CD14-positive monocyte (primary cell): Measurements from ENCODE around the gene TMEM190. TPM values are rescaled to one million over a fixed set of nuclear protein-coding genes. Genes with fewer than 3 reads are reported as not detected.
"Not testable (repeated sequence)": the region's sequence is repeated elsewhere in the genome, so short reads cannot be mapped to it uniquely, and the experiment has no call there.

Experiments used
- DNase-seq, 3 donors: peaks; one replicate each; pipeline ENCODE4 v3.0.0-alpha.2; 2011 to 2022
- H2AFZ ChIP-seq: 2 replicates; pipeline ENCODE4 v1.6.0; 2012; ENCODE audit warnings: mild to moderate bottlenecking, low read depth, low read length, inconsistent platforms; ENCODE audit not compliant: insufficient read depth, poor library complexity, severe bottlenecking
- H3K27ac ChIP-seq, 2 donors: 1 replicate in 1 of 2; 2 replicates in 1 of 2; pipeline ENCODE4 v1.5.1; 2012 to 2013; ENCODE audit warnings: low read length in 2 of 2, control low read depth in 1 of 2, inconsistent platforms in 1 of 2, low read depth in 1 of 2, mild to moderate bottlenecking in 1 of 2
- H3K27me3 ChIP-seq, 2 donors: one replicate each; pipeline versions ENCODE4 v1.6.0 to v1.6.1; 2011 to 2013; ENCODE audit warnings: low read length in 2 of 2; ENCODE audit not compliant: control insufficient read depth in 2 of 2, insufficient read depth in 2 of 2
- H3K36me3 ChIP-seq, 2 donors: replicated peaks in 1 of 2; 1 replicate in 1 of 2; 2 replicates in 1 of 2; pipeline versions ENCODE4 v1.5.1 to v1.6.1; 2012 to 2013; ENCODE audit warnings: low read length in 2 of 2, control low read depth in 1 of 2, inconsistent platforms in 1 of 2, mild to moderate bottlenecking in 1 of 2; ENCODE audit not compliant: insufficient read depth in 2 of 2, control insufficient read depth in 1 of 2
- H3K4me1 ChIP-seq, 2 donors: 1 replicate in 1 of 2; 2 replicates in 1 of 2; pipeline versions ENCODE4 v1.5.1 to v1.6.1; 2012 to 2013; ENCODE audit warnings: low read length in 2 of 2, control low read depth in 1 of 2, inconsistent platforms in 1 of 2, mild to moderate bottlenecking in 1 of 2, moderate library complexity in 1 of 2; ENCODE audit not compliant: insufficient read depth in 2 of 2, control insufficient read depth in 1 of 2
- H3K4me2 ChIP-seq: replicated peaks from 2 replicates; pipeline ENCODE3; 2012; ENCODE audit warnings: low read length, moderate library complexity, mild to moderate bottlenecking; ENCODE audit not compliant: poor library complexity, severe bottlenecking; ENCODE audit errors: extremely low read depth
- H3K4me3 ChIP-seq, 3 experiments: fragments of 200-600 bp in 1 of 3; sonication (generic) in 1 of 3; replicated peaks in 1 of 3; 1 replicate in 2 of 3; 2 replicates in 1 of 3; pipeline ENCODE4 v1.5.1; 2011 to 2013; ENCODE audit warnings: low read length in 3 of 3, mild to moderate bottlenecking in 3 of 3, control low read depth in 2 of 3, low read depth in 2 of 3, inconsistent platforms in 1 of 3, moderate library complexity in 1 of 3
- H3K79me2 ChIP-seq: 2 replicates; pipeline ENCODE4 v1.6.0; 2012; ENCODE audit warnings: mild to moderate bottlenecking, control low read depth, inconsistent platforms, low read length, moderate library complexity; ENCODE audit not compliant: insufficient read depth
- H3K9ac ChIP-seq: 2 replicates; pipeline ENCODE4 v1.6.0; 2017; ENCODE audit warnings: low read length, mild to moderate bottlenecking; ENCODE audit not compliant: insufficient read depth, poor library complexity, severe bottlenecking
- H3K9me3 ChIP-seq, 2 donors: replicated peaks in 1 of 2; 1 replicate in 1 of 2; 2 replicates in 1 of 2; pipeline versions ENCODE4 v1.5.1 to v1.6.1; 2012 to 2013; ENCODE audit warnings: low read length in 2 of 2, control low read depth in 1 of 2; ENCODE audit not compliant: control insufficient read depth in 1 of 2, insufficient read depth in 1 of 2
- H4K20me1 ChIP-seq: 2 replicates; pipeline ENCODE4 v1.6.0; 2012; ENCODE audit warnings: mild to moderate bottlenecking, low read length, control low read depth, moderate library complexity; ENCODE audit not compliant: insufficient read depth
- H3K27ac Mint-ChIP-seq, 7 donors: one replicate each; pipeline ENCODE4 v1.8.0; 2020; ENCODE audit warnings: mild to moderate bottlenecking in 7 of 7, mixed read lengths in 7 of 7, moderate library complexity in 6 of 7, inconsistent platforms in 2 of 7
- H3K27me3 Mint-ChIP-seq, 3 donors: one replicate each; pipeline ENCODE4 v1.8.0; 2021 to 2022; ENCODE audit warnings: low read depth in 3 of 3, mild to moderate bottlenecking in 3 of 3, mixed read lengths in 3 of 3, moderate library complexity in 3 of 3, inconsistent platforms in 1 of 3
- H3K36me3 Mint-ChIP-seq, 2 donors: one replicate each; pipeline ENCODE4 v1.8.0; 2020; ENCODE audit warnings: mixed read lengths in 2 of 2, inconsistent platforms in 1 of 2, mild to moderate bottlenecking in 1 of 2
- H3K4me1 Mint-ChIP-seq: one replicate; pipeline ENCODE4 v1.8.0; 2020; ENCODE audit warnings: mild to moderate bottlenecking, mixed read lengths
- H3K4me3 Mint-ChIP-seq, 2 donors: one replicate each; pipeline ENCODE4 v1.8.0; 2020; ENCODE audit warnings: mild to moderate bottlenecking in 2 of 2, mixed read lengths in 2 of 2, moderate library complexity in 1 of 2
- H3K9me3 Mint-ChIP-seq, 7 donors: one replicate each; pipeline ENCODE4 v1.8.0; 2020 to 2022; ENCODE audit warnings: mixed read lengths in 7 of 7, mild to moderate bottlenecking in 6 of 7, moderate library complexity in 6 of 7, inconsistent platforms in 2 of 7
- WGBS: methylation state at CpG from one replicate; pipeline ENCODE4 v1.1.5; 2013; ENCODE audit warnings: missing lambda C conversion rate; ENCODE audit not compliant: insufficient coverage; 5-methylcytosine and 5-hydroxymethylcytosine counted together
- intact Hi-C, 2 donors: fragments of 100-400 bp; cut with micrococcal nuclease; formaldehyde crosslinking; loops; one replicate each; pipeline versions ENCODE4 v1.15.0 to v1.15.1; 2023
- polyA plus RNA-seq, 3 donors: library from polyadenylated mRNA; depleted of rRNA in 1 of 3; unstranded in 2 of 3; stranded (reverse) in 1 of 3; fragments of 300-500 nt in 2 of 3; fragments of >200 nt in 1 of 3; fragmentation: Illumina TruSeq in 2 of 3; gene quantifications; 1 replicate in 2 of 3; 2 replicates in 1 of 3; pipeline ENCODE4 v1.2.3, GENCODE V29; 2012 to 2021
- TF ChIP-seq, protein P1 (sequence below): fragments of 200-600 bp; IDR thresholded peaks from one replicate; pipeline ENCODE4 v1.8.0; 2022; ENCODE audit warnings: antibody characterized with exemption, mild to moderate bottlenecking

TMEM190 gene
- polyA plus RNA-seq, 3 donors: not detected

DNA sequence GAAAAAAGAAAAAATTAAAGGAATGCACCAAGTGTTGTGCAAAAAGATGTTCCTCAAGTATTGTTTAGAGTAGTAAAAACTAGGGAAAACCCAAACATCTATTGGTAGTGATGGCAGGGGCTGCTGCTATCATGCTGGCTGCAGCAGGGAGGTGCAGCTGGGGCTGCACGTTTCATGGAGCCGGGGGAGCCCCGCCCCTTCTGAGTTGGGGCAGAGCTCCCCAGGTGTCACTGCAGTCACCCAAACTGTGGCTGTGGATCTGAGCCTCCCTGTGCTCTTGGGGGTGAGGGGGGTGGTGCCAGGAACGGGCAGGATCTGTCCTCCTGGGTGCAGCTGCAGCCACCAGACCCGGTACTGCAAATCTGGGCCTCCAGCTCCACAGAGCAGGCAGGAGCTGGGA is 42.5 kb downstream of the TMEM190 start:
- no peak for DNase-seq
- no peak overlapping the region for H3K9ac ChIP-seq
- no peak overlapping the region for H2AFZ ChIP-seq
- no peaks in the 10 kb centered on the region for H3K9me3 ChIP-seq
- H3K4me3 ChIP-seq: no peak overlapping the region
- no peaks in the 10 kb centered on the region for H3K36me3 Mint-ChIP-seq
- H3K4me1 ChIP-seq: peaks cover 8 to 11% of the 10 kb centered on the region in 2 donors
- H3K9me3 Mint-ChIP-seq: peaks cover 0 to 2% (median 0%) of the 10 kb centered on the region in 7 donors
- H3K4me2 ChIP-seq: no peak overlapping the region
- H3K4me3 Mint-ChIP-seq: no peak overlapping the region
- WGBS: 83% methylated on average over 5 of the region's 5 CpGs
- peaks cover 11% of the 10 kb centered on the region for H3K4me1 Mint-ChIP-seq
- TF ChIP-seq, protein P1, sequence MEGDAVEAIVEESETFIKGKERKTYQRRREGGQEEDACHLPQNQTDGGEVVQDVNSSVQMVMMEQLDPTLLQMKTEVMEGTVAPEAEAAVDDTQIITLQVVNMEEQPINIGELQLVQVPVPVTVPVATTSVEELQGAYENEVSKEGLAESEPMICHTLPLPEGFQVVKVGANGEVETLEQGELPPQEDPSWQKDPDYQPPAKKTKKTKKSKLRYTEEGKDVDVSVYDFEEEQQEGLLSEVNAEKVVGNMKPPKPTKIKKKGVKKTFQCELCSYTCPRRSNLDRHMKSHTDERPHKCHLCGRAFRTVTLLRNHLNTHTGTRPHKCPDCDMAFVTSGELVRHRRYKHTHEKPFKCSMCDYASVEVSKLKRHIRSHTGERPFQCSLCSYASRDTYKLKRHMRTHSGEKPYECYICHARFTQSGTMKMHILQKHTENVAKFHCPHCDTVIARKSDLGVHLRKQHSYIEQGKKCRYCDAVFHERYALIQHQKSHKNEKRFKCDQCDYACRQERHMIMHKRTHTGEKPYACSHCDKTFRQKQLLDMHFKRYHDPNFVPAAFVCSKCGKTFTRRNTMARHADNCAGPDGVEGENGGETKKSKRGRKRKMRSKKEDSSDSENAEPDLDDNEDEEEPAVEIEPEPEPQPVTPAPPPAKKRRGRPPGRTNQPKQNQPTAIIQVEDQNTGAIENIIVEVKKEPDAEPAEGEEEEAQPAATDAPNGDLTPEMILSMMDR: no peak
- H3K27me3 ChIP-seq: no peaks in the 10 kb centered on the region
- H3K79me2 ChIP-seq: no peaks in the 10 kb centered on the region
- intact Hi-C loops: loop anchor here in 1 of 2 donors (5.0 to 10.0 kb wide), 2 partner anchors 124 to 277 kb away; no protein-coding TSS in a partner anchor
- H3K27ac ChIP-seq: no peak overlapping the region
- H3K36me3 ChIP-seq: no peaks in the 10 kb centered on the region
- H3K27me3 Mint-ChIP-seq: peaks cover 3 to 15% (median 6%) of the 10 kb centered on the region in 3 donors
- no peaks in the 10 kb centered on the region for H4K20me1 ChIP-seq
- H3K27ac Mint-ChIP-seq: no peak overlapping the region

DNA sequence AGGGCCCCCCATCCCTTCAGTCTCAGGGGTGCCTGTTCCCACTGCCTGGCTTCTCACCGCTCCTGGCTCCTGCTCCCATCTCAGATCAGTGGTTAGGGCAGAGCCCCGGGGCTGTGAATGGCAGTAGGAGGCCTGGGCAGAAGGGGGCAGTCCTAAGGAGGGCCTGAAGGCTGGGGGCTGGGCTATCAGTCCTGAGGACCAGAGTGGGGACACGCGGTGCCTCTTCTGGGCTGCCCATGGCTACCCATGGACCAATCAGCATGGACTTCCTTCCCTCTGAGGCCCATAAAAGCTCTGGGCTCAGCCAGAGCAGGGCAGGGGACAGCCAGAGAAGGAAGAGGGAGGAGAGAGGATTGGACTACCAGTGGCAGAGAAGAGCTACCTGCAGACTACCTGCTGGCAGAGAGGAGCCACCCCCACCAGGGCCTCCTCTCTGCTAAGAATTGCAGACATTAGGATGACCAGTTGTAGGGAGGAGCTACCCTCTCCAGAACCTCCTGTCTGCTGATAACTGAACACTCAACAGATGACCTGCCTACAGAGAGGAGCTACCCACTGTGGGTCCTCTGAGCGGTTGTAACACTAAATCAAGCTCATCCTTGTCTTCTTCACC is 43.1 kb downstream of the TMEM190 start:
- 88% methylated on average over 1 of the region's 5 CpGs for WGBS
- H2AFZ ChIP-seq: no peak overlapping the region
- Mint-ChIP-seq H3K27ac (no peak overlapping the region), H3K9me3 (peaks cover 0 to 2% (median 0%) of the 10 kb centered on the region in 7 donors), H3K4me3 (no peak overlapping the region), H3K36me3 (no peaks in the 10 kb centered on the region), H3K4me1 (peaks cover 11% of the 10 kb centered on the region), H3K27me3 (peaks cover 4 to 13% (median 4%) of the 10 kb centered on the region in 3 donors)
- H3K4me2 ChIP-seq: no peak overlapping the region
- H3K9me3 ChIP-seq: no peaks in the 10 kb centered on the region
- no peak for DNase-seq
- H3K4me3 ChIP-seq: no peak overlapping the region
- H3K27ac ChIP-seq: no peak overlapping the region
- H3K36me3 ChIP-seq: no peaks in the 10 kb centered on the region
- H3K9ac ChIP-seq: no peak overlapping the region
- H3K79me2 ChIP-seq: no peaks in the 10 kb centered on the region
- TF ChIP-seq, protein P1: no peak
- intact Hi-C loops: loop anchor here (5.0 to 10.0 kb wide), 3 partner anchors 125 to 277 kb away; partner anchors contain the start of gene TNNT1 (in 1 of the 2)
- H4K20me1 ChIP-seq: no peaks in the 10 kb centered on the region
- H3K27me3 ChIP-seq: no peaks in the 10 kb centered on the region
- H3K4me1 ChIP-seq: peaks cover 8 to 11% of the 10 kb centered on the region in 2 donors

DNA sequence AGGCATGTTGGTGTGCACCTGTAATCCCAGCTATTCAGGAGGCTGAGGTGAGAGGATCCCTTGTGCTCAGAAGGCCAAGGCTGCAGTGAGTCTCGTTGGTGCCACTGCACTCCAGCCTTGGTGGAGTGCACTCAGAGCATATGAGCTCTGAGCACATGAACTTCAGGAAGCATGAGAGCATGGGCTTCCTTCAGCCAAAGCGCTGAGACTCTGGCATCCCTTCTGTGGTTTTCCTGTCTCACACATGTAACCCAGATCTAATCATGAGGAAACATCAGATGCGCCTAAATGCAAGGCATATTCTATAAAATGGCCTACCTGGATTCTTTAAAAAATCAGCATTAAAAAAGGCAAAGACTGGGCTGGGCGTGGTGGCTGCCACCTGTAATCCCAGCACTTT is 44.7 kb downstream of the TMEM190 start:
- H3K9me3 ChIP-seq, H3K36me3 Mint-ChIP-seq, H3K27me3 ChIP-seq, H3K4me3 Mint-ChIP-seq, H3K9me3 Mint-ChIP-seq, DNase-seq, H3K79me2 ChIP-seq, H3K36me3 ChIP-seq, H3K9ac ChIP-seq, H3K4me2 ChIP-seq, H3K27ac ChIP-seq, H2AFZ ChIP-seq, H3K4me3 ChIP-seq, H4K20me1 ChIP-seq: not testable (repeated sequence)
- peaks cover 6 to 17% (median 7%) of the 10 kb centered on the region in 3 donors for H3K27me3 Mint-ChIP-seq
- H3K27ac Mint-ChIP-seq: peak overlapping the region in 1 of 7 donors; percentile 44
- 0% methylated on average over 1 of the region's 4 CpGs for WGBS
- H3K4me1 ChIP-seq: peaks cover 8 to 11% of the 10 kb centered on the region in 2 donors
- peaks cover 11% of the 10 kb centered on the region for H3K4me1 Mint-ChIP-seq
- intact Hi-C loops: loop anchor here in 1 of 2 donors (10.0 kb wide), 1 partner anchor 276 kb away; the partner anchor contains the start of gene TNNT1
